H9 (cell line): ENCODE data around the gene LRP2BP. TPM values are rescaled to one million over a fixed set of nuclear protein-coding genes. Genes with fewer than 3 reads are reported as not detected.

ENCODE experiments used
- DNase-seq: peaks from one replicate; pipeline ENCODE4 v3.0.0-alpha.2; 2017
- H2AFZ ChIP-seq: one replicate; pipeline ENCODE4 v1.6.1; 2013; ENCODE audit warnings: mild to moderate bottlenecking, low read length, control low read depth, moderate library complexity
- H2AK5ac ChIP-seq: 2 replicates; pipeline ENCODE4 v1.6.1; 2013; ENCODE audit warnings: low read length, control low read depth, mixed read lengths; ENCODE audit not compliant: insufficient read length
- H2BK120ac ChIP-seq: one replicate; pipeline ENCODE4 v1.6.1; 2013; ENCODE audit warnings: low read depth, mild to moderate bottlenecking, low read length, control low read depth, inconsistent platforms; ENCODE audit not compliant: poor library complexity, severe bottlenecking
- H2BK12ac ChIP-seq: 2 replicates; pipeline ENCODE4 v1.6.1; 2013; ENCODE audit warnings: low read length, control low read depth, mixed read lengths, low read depth; ENCODE audit not compliant: insufficient read length
- H2BK15ac ChIP-seq: 2 replicates; pipeline ENCODE4 v1.6.1; 2013; ENCODE audit warnings: low read depth, low read length, control low read depth
- H2BK20ac ChIP-seq: one replicate; pipeline ENCODE4 v1.6.1; 2013; ENCODE audit warnings: low read depth, mild to moderate bottlenecking, low read length, control low read depth, inconsistent platforms; ENCODE audit not compliant: poor library complexity, severe bottlenecking
- H2BK5ac ChIP-seq: 2 replicates; pipeline ENCODE4 v1.6.1; 2013; ENCODE audit warnings: low read length, control low read depth, mixed read lengths; ENCODE audit not compliant: insufficient read length
- H3K14ac ChIP-seq: 2 replicates; pipeline ENCODE4 v1.6.1; 2013; ENCODE audit warnings: low read length, control low read depth; ENCODE audit not compliant: insufficient read depth
- H3K18ac ChIP-seq: 2 replicates; pipeline ENCODE4 v1.6.1; 2013; ENCODE audit warnings: low read depth, mild to moderate bottlenecking, mixed read lengths, low read length, control low read depth; ENCODE audit not compliant: insufficient read length
- H3K23ac ChIP-seq: 2 replicates; pipeline ENCODE4 v1.6.1; 2013; ENCODE audit warnings: low read length, control low read depth, mixed read lengths, low read depth; ENCODE audit not compliant: insufficient read length
- H3K23me2 ChIP-seq: 2 replicates; pipeline ENCODE4 v1.6.1; 2013; ENCODE audit warnings: low read depth, mild to moderate bottlenecking, mixed read lengths, low read length, control low read depth; ENCODE audit not compliant: insufficient read length, poor library complexity, severe bottlenecking
- H3K27ac ChIP-seq: 2 replicates; pipeline ENCODE4 v1.5.1; 2013; ENCODE audit warnings: low read length, control low read depth, mixed read lengths, low read depth; ENCODE audit not compliant: insufficient read length
- H3K27me3 ChIP-seq: 2 replicates; pipeline ENCODE4 v1.6.1; 2013; ENCODE audit warnings: low read length, control low read depth, inconsistent platforms; ENCODE audit not compliant: insufficient read depth
- H3K4ac ChIP-seq: 2 replicates; pipeline ENCODE4 v1.6.1; 2013; ENCODE audit warnings: low read depth, mild to moderate bottlenecking, control low read depth, inconsistent platforms, low read length, moderate library complexity
- H3K4me1 ChIP-seq: 2 replicates; pipeline ENCODE4 v1.6.1; 2013; ENCODE audit warnings: low read length, control low read depth, inconsistent platforms; ENCODE audit not compliant: insufficient read depth
- H3K4me2 ChIP-seq: 2 replicates; pipeline ENCODE4 v1.6.1; 2013; ENCODE audit warnings: low read length, control low read depth, mixed read lengths; ENCODE audit not compliant: insufficient read length, insufficient read depth
- H3K56ac ChIP-seq: 2 replicates; pipeline ENCODE4 v1.6.1; 2013; ENCODE audit warnings: low read depth, mild to moderate bottlenecking, mixed read lengths, low read length, control low read depth; ENCODE audit not compliant: insufficient read length
- H3K79me1 ChIP-seq: 2 replicates; pipeline ENCODE4 v1.6.1; 2013; ENCODE audit warnings: low read depth, mild to moderate bottlenecking, moderate library complexity, low read length, control low read depth, inconsistent platforms; ENCODE audit not compliant: insufficient read depth, poor library complexity, severe bottlenecking
- H3K79me2 ChIP-seq: 2 replicates; pipeline ENCODE4 v1.6.1; 2013; ENCODE audit warnings: low read length, control low read depth, inconsistent platforms; ENCODE audit not compliant: insufficient read depth
- H3K9ac ChIP-seq: 2 replicates; pipeline ENCODE4 v1.6.1; 2013; ENCODE audit warnings: low read length, control low read depth, mixed read lengths; ENCODE audit not compliant: insufficient read length; ENCODE audit errors: extremely low read depth
- H3K9me3 ChIP-seq: one replicate; pipeline ENCODE4 v1.6.1; 2013; ENCODE audit warnings: low read depth, low read length, inconsistent platforms; ENCODE audit not compliant: control insufficient read depth
- H3T11ph ChIP-seq: one replicate; pipeline ENCODE4 v1.6.1; 2013; ENCODE audit warnings: mild to moderate bottlenecking, low read length, control low read depth, inconsistent platforms
- H4K20me1 ChIP-seq: one replicate; pipeline ENCODE4 v1.6.1; 2013; ENCODE audit not compliant: control insufficient read depth, insufficient read length, insufficient read depth
- H4K5ac ChIP-seq: 2 replicates; pipeline ENCODE4 v1.6.1; 2013; ENCODE audit warnings: low read depth, mild to moderate bottlenecking, mixed read lengths, low read length, control low read depth; ENCODE audit not compliant: insufficient read length
- H4K8ac ChIP-seq: replicated peaks from 2 replicates; pipeline ENCODE4 v1.6.1; 2013; ENCODE audit warnings: low read length, control low read depth, mixed read lengths, low read depth; ENCODE audit not compliant: insufficient read length
- H4K91ac ChIP-seq: 2 replicates; pipeline ENCODE4 v1.6.1; 2013; ENCODE audit warnings: low read depth, mild to moderate bottlenecking, moderate library complexity, mixed read lengths, low read length, control low read depth; ENCODE audit not compliant: insufficient read length
- H3K27ac Mint-ChIP-seq, 3 experiments: 2 replicates in 2 of 3; 3 replicates in 1 of 3; pipeline ENCODE4 v1.8.0; 2020 to 2021; ENCODE audit warnings: mixed read lengths in 3 of 3, mild to moderate bottlenecking in 1 of 3, moderate library complexity in 1 of 3
- H3K27me3 Mint-ChIP-seq: 2 replicates; pipeline ENCODE4 v1.8.0; 2021; ENCODE audit warnings: low read depth, mild to moderate bottlenecking, moderate library complexity, mixed read lengths
- H3K36me3 Mint-ChIP-seq, 3 experiments: 2 replicates in 2 of 3; 3 replicates in 1 of 3; pipeline ENCODE4 v1.8.0; 2020 to 2021; ENCODE audit warnings: low read depth in 3 of 3, mixed read lengths in 3 of 3; ENCODE audit not compliant: insufficient read depth in 1 of 3
- H3K4me1 Mint-ChIP-seq, 2 experiments: 2 replicates each; pipeline ENCODE4 v1.8.0; 2020; ENCODE audit warnings: mixed read lengths in 2 of 2
- H3K4me3 Mint-ChIP-seq, 2 experiments: 2 replicates in 1 of 2; 3 replicates in 1 of 2; pipeline ENCODE4 v1.8.0; 2020 to 2021; ENCODE audit warnings: mild to moderate bottlenecking in 2 of 2, mixed read lengths in 2 of 2, moderate library complexity in 1 of 2
- H3K9me3 Mint-ChIP-seq, 2 experiments: 2 replicates in 1 of 2; 3 replicates in 1 of 2; pipeline ENCODE4 v1.8.0; 2020; ENCODE audit warnings: mild to moderate bottlenecking in 2 of 2, mixed read lengths in 2 of 2, moderate library complexity in 1 of 2
- WGBS: extraction: QIAGEN DNeasy Blood & Tissue Kit; methylation state at CpG from one replicate; pipeline ENCODE4 v1.1.7; 2013; ENCODE audit warnings: missing lambda C conversion rate, low lambda C conversion rate, mixed read lengths; ENCODE audit not compliant: insufficient read length; ENCODE audit errors: extremely low coverage; 5-methylcytosine and 5-hydroxymethylcytosine counted together
- total RNA-seq: library from RNA; stranded (reverse); gene quantifications from 2 replicates; pipeline ENCODE4 v1.2.1, GENCODE V29; 2021
- TF ChIP-seq, protein P1 (sequence below): fragments of 200-600 bp; sonication (generic); conservative IDR thresholded peaks from 3 replicates; pipeline ENCODE4 v1.8.0; 2021; ENCODE audit warnings: antibody characterized with exemption, mild to moderate bottlenecking

The LRP2BP gene
- total RNA-seq, 1 experiment from 2014 or later, result 0.46 TPM

DNA sequence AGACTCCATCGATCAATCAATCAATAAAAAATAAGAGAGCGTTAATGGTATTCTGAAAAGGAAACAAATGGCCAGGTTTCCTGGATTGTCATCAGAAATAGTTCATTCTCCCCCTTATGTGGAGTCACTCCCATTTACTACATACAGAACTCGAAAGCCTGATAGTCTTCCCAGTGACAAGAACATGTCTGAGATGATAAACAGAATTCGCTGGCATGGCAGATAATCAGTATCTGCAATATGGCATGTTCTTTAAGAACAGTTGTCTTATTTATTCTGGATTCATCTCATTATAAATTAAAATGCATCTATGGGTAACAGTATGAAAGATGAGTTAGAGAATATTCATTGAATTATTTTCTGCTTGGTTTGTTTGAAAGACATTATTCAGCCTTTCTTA, 61.4 kb downstream of the LRP2BP start:
- H3K56ac ChIP-seq, result no peak overlapping the region
- H3K9ac ChIP-seq, result no peak overlapping the region
- no peak overlapping the region for H2BK12ac ChIP-seq
- H2BK20ac ChIP-seq, result no peak overlapping the region
- no peak overlapping the region for H2AFZ ChIP-seq
- no peak overlapping the region for H3K27ac ChIP-seq
- TF ChIP-seq, protein P1, sequence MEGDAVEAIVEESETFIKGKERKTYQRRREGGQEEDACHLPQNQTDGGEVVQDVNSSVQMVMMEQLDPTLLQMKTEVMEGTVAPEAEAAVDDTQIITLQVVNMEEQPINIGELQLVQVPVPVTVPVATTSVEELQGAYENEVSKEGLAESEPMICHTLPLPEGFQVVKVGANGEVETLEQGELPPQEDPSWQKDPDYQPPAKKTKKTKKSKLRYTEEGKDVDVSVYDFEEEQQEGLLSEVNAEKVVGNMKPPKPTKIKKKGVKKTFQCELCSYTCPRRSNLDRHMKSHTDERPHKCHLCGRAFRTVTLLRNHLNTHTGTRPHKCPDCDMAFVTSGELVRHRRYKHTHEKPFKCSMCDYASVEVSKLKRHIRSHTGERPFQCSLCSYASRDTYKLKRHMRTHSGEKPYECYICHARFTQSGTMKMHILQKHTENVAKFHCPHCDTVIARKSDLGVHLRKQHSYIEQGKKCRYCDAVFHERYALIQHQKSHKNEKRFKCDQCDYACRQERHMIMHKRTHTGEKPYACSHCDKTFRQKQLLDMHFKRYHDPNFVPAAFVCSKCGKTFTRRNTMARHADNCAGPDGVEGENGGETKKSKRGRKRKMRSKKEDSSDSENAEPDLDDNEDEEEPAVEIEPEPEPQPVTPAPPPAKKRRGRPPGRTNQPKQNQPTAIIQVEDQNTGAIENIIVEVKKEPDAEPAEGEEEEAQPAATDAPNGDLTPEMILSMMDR, result no peak
- H3K9me3 ChIP-seq, result peaks cover 8% of the 10 kb centered on the region
- no peak overlapping the region for H3K14ac ChIP-seq
- H3K27me3 ChIP-seq, result no peaks in the 10 kb centered on the region
- H3T11ph ChIP-seq, result no peak overlapping the region
- Mint-ChIP-seq H3K27me3 (peaks cover 1% of the 10 kb centered on the region; the same call in 1 of the 2 replicates), H3K4me3 (no peak overlapping the region), H3K9me3 (peaks cover 16 to 17% of the 10 kb centered on the region in 2 experiments), H3K36me3 (peaks cover 17 to 53% (median 48%) of the 10 kb centered on the region in 3 experiments), H3K27ac (no peak overlapping the region; a peak in 1 of 7 replicates), H3K4me1 (peaks cover 15 to 21% of the 10 kb centered on the region in 2 experiments)
- H2BK5ac ChIP-seq, result no peak overlapping the region
- no peak overlapping the region for H3K4ac ChIP-seq
- no peaks in the 10 kb centered on the region for H4K20me1 ChIP-seq
- no peak overlapping the region for H3K18ac ChIP-seq
- no peak overlapping the region for H2BK15ac ChIP-seq
- no peak overlapping the region for H4K91ac ChIP-seq
- no peak for DNase-seq
- H2BK120ac ChIP-seq, result no peak overlapping the region
- no peak overlapping the region for H3K4me2 ChIP-seq
- H3K23ac ChIP-seq, result no peak overlapping the region
- no peak overlapping the region for H4K5ac ChIP-seq
- H3K79me1 ChIP-seq, result no peaks in the 10 kb centered on the region
- H4K8ac ChIP-seq, result no peak overlapping the region
- H3K4me1 ChIP-seq, result no peaks in the 10 kb centered on the region; the same call in 1 of the 2 replicates
- WGBS, result no CpG with 5 or more reads among the region's 4 CpGs
- no peaks in the 10 kb centered on the region for H3K79me2 ChIP-seq
- H3K23me2 ChIP-seq, result no peaks in the 10 kb centered on the region
- H2AK5ac ChIP-seq, result no peak overlapping the region
